ENCODE data around the gene GBA2. TPM values are rescaled to one million over a fixed set of nuclear protein-coding genes. Genes with fewer than 3 reads are reported as not detected.

GBA2 gene
- total RNA-seq: 64.0 and 69.8 TPM in 2 replicates
- long read RNA-seq, transcript GBA2-203 (17 exons, 3,611 nt): major isoform, 7 of 34 reads
- long read RNA-seq, partial matches to known transcripts: 11 of 34 reads
- long read RNA-seq, other reads (novel, unspliced or antisense): 14 of 34 reads

DNA sequence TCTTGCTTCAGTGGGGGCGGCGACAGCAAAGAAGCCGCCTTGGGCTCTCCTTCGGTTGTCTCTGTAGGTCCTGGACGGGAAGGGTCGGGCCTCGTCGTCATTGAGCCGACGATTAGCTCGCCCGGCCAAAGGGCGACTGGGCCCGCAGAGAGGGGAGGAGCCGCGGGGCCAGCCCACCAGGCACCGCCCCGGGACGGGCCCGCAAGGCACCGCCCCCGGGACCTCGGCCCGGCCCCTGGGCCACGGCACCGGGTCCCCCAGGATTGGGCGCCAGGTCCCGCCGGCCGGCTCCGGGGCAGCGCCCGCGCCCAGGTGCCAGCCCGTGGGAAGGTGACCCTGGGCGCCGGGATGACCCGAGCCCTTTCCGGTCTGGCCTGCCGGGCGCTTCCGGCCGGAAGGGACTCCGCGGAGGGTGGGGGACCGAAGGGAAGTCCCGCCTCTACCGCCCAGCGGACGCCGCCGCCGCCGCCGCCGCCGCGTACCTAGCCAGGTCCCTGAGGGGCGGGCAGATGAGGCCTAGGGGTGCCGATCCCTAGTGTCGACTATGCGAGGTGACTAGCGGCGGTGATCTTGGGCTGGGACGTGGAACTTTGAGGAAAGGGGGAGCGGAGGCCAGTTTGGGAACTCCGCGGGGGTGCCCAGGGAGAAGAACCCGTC, at the start of gene GBA2, which contains the start of gene RGP1:
Gene GBA2 (minus strand): TSS at position 371 of the 657 bp plus-strand sequence. CDS start 524 bp downstream, outside the sequence.
Gene RGP1 (plus strand): TSS at position 430 of the 657 bp plus-strand sequence. CDS start 469 bp downstream, outside the sequence.
- Mint-ChIP-seq H3K36me3 (ENCODE audit: unreplicated experiment) (peaks cover 33% of the 10 kb centered on the region), H3K27me3 (ENCODE audit: unreplicated experiment) (no peaks in the 10 kb centered on the region), H3K27ac (ENCODE audit: unreplicated experiment) (peak within 1 kb of the TSS; percentile 89), H3K4me3 (ENCODE audit: unreplicated experiment) (peak within 1 kb of the TSS; percentile 90), H3K4me1 (ENCODE audit: unreplicated experiment) (peaks cover 47% of the 10 kb centered on the region), H3K9me3 (ENCODE audit: unreplicated experiment) (no peaks in the 10 kb centered on the region)
- TF ChIP-seq CTCF (IDR thresholded peaks at IDR 0.05): no peak
- DNase-seq (ENCODE audit: extremely low spot score, unreplicated experiment): peak; percentile 90

DNA sequence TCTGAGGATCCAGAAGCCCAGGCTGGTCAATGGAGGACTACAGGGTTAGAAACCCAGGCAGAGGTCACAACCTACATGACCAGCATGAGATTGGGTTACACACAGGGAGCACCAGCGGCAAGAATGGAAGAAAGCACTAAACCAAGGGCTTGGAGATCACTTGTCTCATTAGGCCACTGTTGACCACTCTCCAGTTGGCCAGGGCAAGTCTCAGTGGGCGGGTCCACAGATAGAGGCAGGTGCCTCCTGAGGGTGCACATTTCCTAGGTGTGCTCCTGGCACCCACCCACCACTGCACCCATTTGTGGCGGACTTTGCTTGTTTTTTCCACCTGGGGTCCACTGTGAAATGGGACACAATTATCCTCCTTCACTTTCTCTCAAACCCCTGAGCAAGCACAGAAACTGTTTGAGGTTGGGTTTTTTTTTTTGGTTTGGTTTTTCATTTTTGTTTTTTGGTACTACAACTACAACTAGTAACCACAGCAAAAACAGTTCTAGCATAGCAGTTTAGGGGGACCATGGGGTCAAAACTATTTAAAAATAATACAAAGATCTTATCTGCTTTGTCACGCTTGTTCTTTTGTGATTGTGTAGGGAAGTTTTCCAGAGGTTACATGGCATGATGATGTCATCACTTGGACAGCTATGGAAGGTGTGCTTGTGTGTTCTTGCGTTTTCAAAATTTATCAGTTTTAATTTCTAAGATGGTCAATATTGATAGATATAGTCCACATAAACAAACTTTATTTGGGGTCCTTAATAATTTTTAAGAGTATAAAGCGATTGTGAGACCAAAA, 48.5 kb upstream of the GBA2 start:
- no peak for DNase-seq (ENCODE audit: extremely low spot score, unreplicated experiment)
- Mint-ChIP-seq H3K36me3 (ENCODE audit: unreplicated experiment) (peaks cover 12% of the 10 kb centered on the region), H3K9me3 (ENCODE audit: unreplicated experiment) (no peaks in the 10 kb centered on the region), H3K4me1 (ENCODE audit: unreplicated experiment) (peaks cover 34% of the 10 kb centered on the region), H3K4me3 (ENCODE audit: unreplicated experiment) (no peak overlapping the region), H3K27me3 (ENCODE audit: unreplicated experiment) (no peaks in the 10 kb centered on the region), H3K27ac (ENCODE audit: unreplicated experiment) (no peak overlapping the region)
- no peak for TF ChIP-seq CTCF (IDR thresholded peaks at IDR 0.05)

DNA sequence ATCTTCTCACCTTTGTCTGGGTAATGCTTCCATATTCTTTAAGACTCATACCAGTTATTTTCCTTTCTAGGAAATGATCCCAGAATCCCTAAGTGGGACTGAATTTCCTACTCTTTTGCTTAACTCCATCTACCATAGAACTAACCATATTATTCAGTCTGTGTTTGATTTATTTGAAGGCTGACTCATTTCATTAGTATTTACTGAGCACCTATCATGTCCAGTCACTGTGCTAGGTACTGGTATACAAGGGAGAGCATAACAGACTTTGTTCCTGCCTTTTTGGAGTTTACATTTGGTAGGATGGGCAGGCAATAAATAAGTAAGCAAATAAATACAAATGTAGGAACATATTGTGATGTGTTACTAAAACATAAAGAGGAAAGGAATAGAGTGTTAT, 46.7 kb upstream of the GBA2 start:
- no peaks in the 10 kb centered on the region for H3K27me3 Mint-ChIP-seq (ENCODE audit: unreplicated experiment)
- no peak for DNase-seq (ENCODE audit: extremely low spot score, unreplicated experiment)

GRCh38 chr9:35793461-35793860, 44.4 kb upstream of the GBA2 start:
- no peaks in the 10 kb centered on the region for H3K27me3 Mint-ChIP-seq (ENCODE audit: unreplicated experiment)
- TF ChIP-seq CTCF (IDR thresholded peaks at IDR 0.05): no peak
- H3K9me3 Mint-ChIP-seq (ENCODE audit: unreplicated experiment): no peaks in the 10 kb centered on the region
- peaks cover 2% of the 10 kb centered on the region for H3K36me3 Mint-ChIP-seq (ENCODE audit: unreplicated experiment)
- H3K27ac Mint-ChIP-seq (ENCODE audit: unreplicated experiment): peak overlapping the region; percentile 50
- H3K4me1 Mint-ChIP-seq (ENCODE audit: unreplicated experiment): peaks cover 40% of the 10 kb centered on the region
- H3K4me3 Mint-ChIP-seq (ENCODE audit: unreplicated experiment): peak overlapping the region; percentile 44
- DNase-seq (ENCODE audit: extremely low spot score, unreplicated experiment): no peak

More for the DNA sequence above, 46.7 kb upstream of the GBA2 start:
- no peaks in the 10 kb centered on the region for H3K9me3 Mint-ChIP-seq (ENCODE audit: unreplicated experiment)
- H3K36me3 Mint-ChIP-seq (ENCODE audit: unreplicated experiment): peaks cover 6% of the 10 kb centered on the region
- TF ChIP-seq CTCF (IDR thresholded peaks at IDR 0.05): no peak
- H3K27ac Mint-ChIP-seq (ENCODE audit: unreplicated experiment): no peak overlapping the region
- H3K4me3 Mint-ChIP-seq (ENCODE audit: unreplicated experiment): no peak overlapping the region
- peaks cover 38% of the 10 kb centered on the region for H3K4me1 Mint-ChIP-seq (ENCODE audit: unreplicated experiment)

- Mint-ChIP-seq H3K27ac (ENCODE audit: unreplicated experiment) (peak overlapping the region; percentile 50), H3K4me3 (ENCODE audit: unreplicated experiment) (peak overlapping the region; percentile 44), H3K9me3 (ENCODE audit: unreplicated experiment) (no peaks in the 10 kb centered on the region), H3K36me3 (ENCODE audit: unreplicated experiment) (peaks cover 2% of the 10 kb centered on the region), H3K4me1 (ENCODE audit: unreplicated experiment) (peaks cover 37% of the 10 kb centered on the region), H3K27me3 (ENCODE audit: unreplicated experiment) (no peaks in the 10 kb centered on the region)
- TF ChIP-seq CTCF (IDR thresholded peaks at IDR 0.05): no peak
- no peak for DNase-seq (ENCODE audit: extremely low spot score, unreplicated experiment)
These were observed 43.8 kb upstream of the GBA2 start for GRCh38 chr9:35792826-35793225.
